ENCODE results near the gene MAP3K13. TPM values are rescaled to one million over a fixed set of nuclear protein-coding genes. Genes with fewer than 3 reads are reported as not detected.

Gene MAP3K13
- total RNA-seq, 4 donors from 2014 or later = 12.8 to 44.9 (median 19.6) TPM

DNA sequence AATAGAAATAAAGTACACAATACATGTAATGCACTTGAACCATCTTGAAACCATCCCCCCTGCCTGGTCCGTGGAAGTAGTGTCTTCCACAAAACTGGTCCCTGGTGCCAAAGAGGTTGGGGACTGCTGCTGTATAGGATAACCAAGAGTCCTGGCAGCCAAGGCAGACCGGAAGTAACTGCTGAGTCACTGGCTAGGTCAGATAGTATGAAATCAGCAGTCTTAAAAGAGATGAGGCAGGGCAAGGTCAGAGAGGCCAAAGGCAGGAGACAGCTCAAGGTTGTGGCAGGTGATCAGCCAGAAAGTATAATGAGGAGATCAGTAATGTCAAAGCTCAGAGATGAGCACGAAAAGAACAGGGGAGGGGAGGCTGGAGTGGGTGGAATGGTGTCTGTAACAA, 60.2 kb downstream of the MAP3K13 start:
- Histone ChIP-seq H3K27ac (replicated peaks in 1 of 4) (no peak overlapping the region), H3K4me3 (no peak overlapping the region), H3K4me1 (no peaks in the 10 kb centered on the region), H3K9me3 (no peaks in the 10 kb centered on the region), H3K36me3 (no peaks in the 10 kb centered on the region), H3K27me3 (no peaks in the 10 kb centered on the region)
- TF ChIP-seq POLR2AphosphoS5 (IDR thresholded peaks at IDR 0.05) (no peak), POLR2A (IDR thresholded peaks at IDR 0.05; ENCODE audit: low read depth) (no peak), EP300 (IDR thresholded peaks at IDR 0.05) (no peak)
- TF ChIP-seq, protein P1, sequence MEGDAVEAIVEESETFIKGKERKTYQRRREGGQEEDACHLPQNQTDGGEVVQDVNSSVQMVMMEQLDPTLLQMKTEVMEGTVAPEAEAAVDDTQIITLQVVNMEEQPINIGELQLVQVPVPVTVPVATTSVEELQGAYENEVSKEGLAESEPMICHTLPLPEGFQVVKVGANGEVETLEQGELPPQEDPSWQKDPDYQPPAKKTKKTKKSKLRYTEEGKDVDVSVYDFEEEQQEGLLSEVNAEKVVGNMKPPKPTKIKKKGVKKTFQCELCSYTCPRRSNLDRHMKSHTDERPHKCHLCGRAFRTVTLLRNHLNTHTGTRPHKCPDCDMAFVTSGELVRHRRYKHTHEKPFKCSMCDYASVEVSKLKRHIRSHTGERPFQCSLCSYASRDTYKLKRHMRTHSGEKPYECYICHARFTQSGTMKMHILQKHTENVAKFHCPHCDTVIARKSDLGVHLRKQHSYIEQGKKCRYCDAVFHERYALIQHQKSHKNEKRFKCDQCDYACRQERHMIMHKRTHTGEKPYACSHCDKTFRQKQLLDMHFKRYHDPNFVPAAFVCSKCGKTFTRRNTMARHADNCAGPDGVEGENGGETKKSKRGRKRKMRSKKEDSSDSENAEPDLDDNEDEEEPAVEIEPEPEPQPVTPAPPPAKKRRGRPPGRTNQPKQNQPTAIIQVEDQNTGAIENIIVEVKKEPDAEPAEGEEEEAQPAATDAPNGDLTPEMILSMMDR (IDR thresholded peaks at IDR 0.05) = no peak
- 69% methylated on average over 3 of the region's 3 CpGs for WGBS
- no peak for DNase-seq (ENCODE audit: extremely low spot score)
- intact Hi-C loops (cut with DNase I) = no loop called here

DNA sequence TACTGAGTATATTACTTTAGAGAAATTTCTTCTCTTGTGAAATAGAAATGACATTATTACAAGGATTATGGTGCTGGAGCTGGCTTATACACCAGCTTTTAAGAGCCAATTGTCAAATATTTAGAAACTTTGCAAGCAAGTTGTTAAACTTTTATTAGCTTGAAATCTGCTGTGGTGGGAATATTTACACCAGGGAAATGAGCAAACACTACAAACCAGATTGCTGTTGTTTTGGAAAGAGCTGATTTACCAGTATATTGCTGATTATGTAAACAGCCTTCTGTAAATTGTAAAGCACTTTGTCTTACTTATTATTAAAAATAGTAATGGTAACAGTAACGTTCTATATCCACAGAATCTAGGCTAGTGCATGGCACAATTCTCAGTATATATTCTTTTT, 61.5 kb downstream of the MAP3K13 start:
- no peak overlapping the region for H3K27ac ChIP-seq (replicated peaks in 1 of 4)
- no peak for DNase-seq (ENCODE audit: extremely low spot score)
- TF ChIP-seq EP300 (IDR thresholded peaks at IDR 0.05) (no peak), POLR2A (IDR thresholded peaks at IDR 0.05; ENCODE audit: low read depth) (no peak), POLR2AphosphoS5 (IDR thresholded peaks at IDR 0.05) (no peak)
- TF ChIP-seq, protein P1 (IDR thresholded peaks at IDR 0.05) = no peak
- H3K27me3 ChIP-seq = no peaks in the 10 kb centered on the region
- no peak overlapping the region for H3K4me3 ChIP-seq
- no peaks in the 10 kb centered on the region for H3K4me1 ChIP-seq
- 93% methylated on average over 1 of the region's 1 CpG for WGBS
- intact Hi-C loops (cut with DNase I) = no loop called here
- no peaks in the 10 kb centered on the region for H3K9me3 ChIP-seq
- peaks cover 0 to 6% (median 2%) of the 10 kb centered on the region in 4 donors for H3K36me3 ChIP-seq

DNA sequence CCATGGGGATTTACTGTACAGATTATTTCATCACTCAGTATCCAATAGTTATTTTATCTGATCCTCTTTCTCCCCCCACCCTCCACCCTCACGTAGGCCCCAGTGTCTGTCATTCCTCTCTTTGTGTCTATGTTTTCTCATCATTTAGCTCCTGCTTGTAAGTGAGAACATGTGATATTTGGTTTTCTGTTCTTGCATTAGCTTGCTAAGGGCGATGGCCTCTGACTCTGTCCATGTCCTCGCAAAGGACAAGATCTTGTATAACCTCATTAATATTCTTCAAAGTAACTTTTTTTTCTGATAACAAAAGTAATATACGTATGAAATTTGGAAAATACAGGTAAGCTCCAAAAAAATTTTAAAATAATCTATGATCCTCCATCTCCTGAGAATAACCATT, 67.4 kb downstream of the MAP3K13 start:
- intact Hi-C loops (cut with DNase I) = no loop called here
- WGBS = 94% methylated on average over 4 of the region's 4 CpGs
- TF ChIP-seq EP300 (IDR thresholded peaks at IDR 0.05) (no peak), POLR2A (IDR thresholded peaks at IDR 0.05; ENCODE audit: low read depth) (no peak), POLR2AphosphoS5 (IDR thresholded peaks at IDR 0.05) (no peak)
- TF ChIP-seq, protein P1 (IDR thresholded peaks at IDR 0.05) = no peak

DNA sequence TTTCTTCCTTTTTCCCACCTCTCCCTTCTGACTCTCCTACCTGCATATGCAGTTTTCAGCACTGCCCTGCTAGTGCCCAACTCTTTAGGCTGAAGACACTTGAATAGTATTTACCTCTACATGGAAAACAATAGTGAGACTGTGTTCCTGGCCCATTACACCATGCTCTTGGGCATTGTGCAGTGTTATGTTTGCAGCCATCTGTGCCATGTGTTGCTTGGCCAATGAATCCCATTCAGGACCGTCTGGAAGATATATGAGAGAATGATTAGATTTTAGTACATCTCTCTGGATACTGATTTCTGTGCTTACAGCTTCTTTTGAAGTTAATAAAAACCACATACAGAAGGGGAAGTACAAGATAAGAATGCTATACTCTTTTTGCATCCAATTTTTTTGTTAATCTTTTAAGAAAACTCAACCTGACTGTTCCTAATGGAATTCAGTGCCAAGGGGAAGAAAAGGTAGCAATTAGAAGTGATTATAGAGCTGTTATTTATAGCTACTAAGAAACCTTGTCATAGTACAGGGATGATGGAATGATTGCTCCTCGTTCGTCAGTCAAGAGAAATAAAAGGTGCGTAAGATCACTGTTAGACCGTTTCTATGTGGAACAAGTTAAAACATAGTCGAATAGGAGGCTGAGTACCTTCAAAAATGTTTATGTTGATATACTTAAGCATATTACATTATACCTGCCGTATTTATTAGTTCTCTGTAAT, 77.0 kb downstream of the MAP3K13 start:
- Histone ChIP-seq H3K4me1 (no peaks in the 10 kb centered on the region), H3K9me3 (no peaks in the 10 kb centered on the region), H3K4me3 (no peak overlapping the region), H3K27me3 (no peaks in the 10 kb centered on the region), H3K36me3 (peaks cover 0 to 4% (median 0%) of the 10 kb centered on the region in 4 donors), H3K27ac (replicated peaks in 1 of 4) (no peak overlapping the region)
- DNase-seq (ENCODE audit: extremely low spot score) = no peak
- TF ChIP-seq POLR2AphosphoS5 (IDR thresholded peaks at IDR 0.05) (no peak), EP300 (IDR thresholded peaks at IDR 0.05) (no peak), POLR2A (IDR thresholded peaks at IDR 0.05; ENCODE audit: low read depth) (no peak)
- TF ChIP-seq, protein P1 (IDR thresholded peaks at IDR 0.05) = no peak
- WGBS = 95% methylated on average over 7 of the region's 7 CpGs
- intact Hi-C loops (cut with DNase I) = no loop called here

More for the DNA sequence above, 67.4 kb downstream of the MAP3K13 start:
- no peaks in the 10 kb centered on the region for H3K9me3 ChIP-seq
- H3K36me3 ChIP-seq = peaks cover 0 to 6% (median 2%) of the 10 kb centered on the region in 4 donors
- H3K27me3 ChIP-seq = no peaks in the 10 kb centered on the region
- no peak for DNase-seq (ENCODE audit: extremely low spot score)
- no peak overlapping the region for H3K27ac ChIP-seq (replicated peaks in 1 of 4)
- H3K4me1 ChIP-seq = no peaks in the 10 kb centered on the region
- no peak overlapping the region for H3K4me3 ChIP-seq

Data from esophagus muscularis mucosa (tissue), 4 donors.